Smooth muscle cell (in vitro differentiated cells): ENCODE measurements around the gene RBM20. TPM values are rescaled to one million over a fixed set of nuclear protein-coding genes. Genes with fewer than 3 reads are reported as not detected.

Source experiments
- DNase-seq: peaks from one replicate; lab custom pipeline; 2025; ENCODE audit not compliant: unreplicated experiment; lab: John Stamatoyannopoulos, UW
- H2AFZ ChIP-seq: fragments of 200-600 bp; sonication (generic); 2 replicates; pipeline ENCODE4 v1.6.0; 2016; ENCODE audit warnings: antibody characterized with exemption, low read depth, mild to moderate bottlenecking
- H3F3A ChIP-seq: fragments of 200-600 bp; sonication (generic); 2 replicates; pipeline ENCODE4 v1.6.0; 2017; ENCODE audit warnings: antibody characterized with exemption, low read depth
- H3K27ac ChIP-seq: fragments of 200-600 bp; sonication (generic); 2 replicates; pipeline ENCODE4 v1.5.1; 2016; ENCODE audit warnings: low read depth, mild to moderate bottlenecking
- H3K27me3 ChIP-seq: fragments of 200-600 bp; sonication (generic); 2 replicates; pipeline ENCODE4 v1.6.1; 2016; ENCODE audit warnings: low read depth, mild to moderate bottlenecking
- H3K36me3 ChIP-seq: fragments of 200-600 bp; sonication (generic); 2 replicates; pipeline ENCODE4 v1.5.1; 2016; ENCODE audit warnings: low read depth
- H3K4me1 ChIP-seq: fragments of 200-600 bp; sonication (generic); 2 replicates; pipeline ENCODE4 v1.5.1; 2016; ENCODE audit warnings: low read depth
- H3K4me2 ChIP-seq: fragments of 200-600 bp; sonication (generic); 2 replicates; pipeline ENCODE4 v1.6.0; 2016; ENCODE audit warnings: mild to moderate bottlenecking
- H3K4me3 ChIP-seq: fragments of 200-600 bp; sonication (generic); 2 replicates; pipeline ENCODE4 v1.5.1; 2016; ENCODE audit warnings: mild to moderate bottlenecking
- H3K79me2 ChIP-seq: fragments of 200-600 bp; sonication (generic); 2 replicates; pipeline ENCODE4 v1.6.0; 2016; ENCODE audit warnings: low read depth, mild to moderate bottlenecking
- H3K9ac ChIP-seq: fragments of 200-600 bp; sonication (generic); 2 replicates; pipeline ENCODE4 v1.6.0; 2016; ENCODE audit warnings: low read depth
- H3K9me3 ChIP-seq: fragments of 200-600 bp; sonication (generic); replicated peaks from 2 replicates; pipeline ENCODE4 v1.5.1; 2016; ENCODE audit warnings: low read depth
- H4K20me1 ChIP-seq: fragments of 200-600 bp; sonication (generic); 2 replicates; pipeline ENCODE4 v1.6.0; 2016; ENCODE audit warnings: low read depth
- WGBS: methylation state at CpG from one replicate; pipeline ENCODE4 v1.1.7; 2016; ENCODE audit warnings: low lambda C conversion rate; 5-methylcytosine and 5-hydroxymethylcytosine counted together
- polyA plus RNA-seq: library from polyadenylated mRNA; unstranded; fragments of >200 nt; fragmentation: Nextera tagmentation; extraction: Ambion mirVana; gene quantifications from 2 replicates; pipeline ENCODE4 v1.2.1, GENCODE V29; 2016
- total RNA-seq: library from RNA; depleted of rRNA; stranded (reverse); fragments of >200 nt; gene quantifications from 2 replicates; pipeline ENCODE4 v1.2.3, GENCODE V29; 2014
- TF ChIP-seq, protein P1 (sequence below): fragments of 200-600 bp; sonication (generic); IDR thresholded peaks from 2 replicates; pipeline ENCODE4 v1.5.1; 2017; ENCODE audit warnings: borderline replicate concordance, mild to moderate bottlenecking, antibody characterized with exemption; ENCODE audit not compliant: insufficient read depth, poor library complexity, severe bottlenecking

RBM20 gene
- total and polyA plus RNA-seq, 2 experiments from 2014 or later, result 0.09 TPM

DNA sequence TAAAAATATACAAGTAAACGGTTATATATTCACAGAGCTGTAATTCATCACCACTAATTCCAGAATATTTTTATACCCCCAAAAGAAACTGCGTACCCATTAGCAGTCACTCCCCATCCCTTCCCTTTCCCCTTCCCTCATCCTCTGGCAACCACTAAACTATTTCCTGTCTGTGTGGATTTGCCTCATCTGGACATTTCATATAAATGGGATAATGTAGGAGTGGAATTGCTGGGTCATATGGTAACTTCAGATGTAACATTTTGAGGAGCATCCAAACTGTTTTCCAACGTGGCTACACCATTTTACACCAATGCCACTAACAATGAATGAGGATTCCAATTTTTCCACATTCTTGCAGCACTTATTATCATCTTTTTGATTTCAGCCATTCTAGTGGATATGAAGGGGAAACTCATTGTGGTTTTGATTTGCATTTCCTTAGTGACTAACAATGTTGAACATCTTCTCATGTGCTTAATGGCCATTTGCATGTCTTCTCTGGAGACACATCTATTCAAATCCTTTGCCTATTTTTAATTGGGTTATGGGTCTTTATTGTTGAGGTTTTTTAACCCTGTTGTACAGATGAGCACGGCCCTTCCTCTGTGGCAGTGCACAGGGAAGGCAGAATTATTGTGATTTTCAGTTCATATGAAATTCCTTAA lies 79.2 kb downstream of the RBM20 start:
- Histone ChIP-seq H3K36me3 (no peaks in the 10 kb centered on the region), H3K79me2 (no peaks in the 10 kb centered on the region), H2AFZ (no peak overlapping the region), H3F3A (no peaks in the 10 kb centered on the region), H4K20me1 (no peaks in the 10 kb centered on the region), H3K27me3 (no peaks in the 10 kb centered on the region), H3K27ac (no peak overlapping the region), H3K4me3 (no peak overlapping the region), H3K9ac (no peak overlapping the region), H3K4me2 (no peak overlapping the region), H3K9me3 (no peaks in the 10 kb centered on the region), H3K4me1 (no peaks in the 10 kb centered on the region)
- 85% methylated on average over 4 of the region's 4 CpGs for WGBS
- DNase-seq, result no peak
- TF ChIP-seq, protein P1, sequence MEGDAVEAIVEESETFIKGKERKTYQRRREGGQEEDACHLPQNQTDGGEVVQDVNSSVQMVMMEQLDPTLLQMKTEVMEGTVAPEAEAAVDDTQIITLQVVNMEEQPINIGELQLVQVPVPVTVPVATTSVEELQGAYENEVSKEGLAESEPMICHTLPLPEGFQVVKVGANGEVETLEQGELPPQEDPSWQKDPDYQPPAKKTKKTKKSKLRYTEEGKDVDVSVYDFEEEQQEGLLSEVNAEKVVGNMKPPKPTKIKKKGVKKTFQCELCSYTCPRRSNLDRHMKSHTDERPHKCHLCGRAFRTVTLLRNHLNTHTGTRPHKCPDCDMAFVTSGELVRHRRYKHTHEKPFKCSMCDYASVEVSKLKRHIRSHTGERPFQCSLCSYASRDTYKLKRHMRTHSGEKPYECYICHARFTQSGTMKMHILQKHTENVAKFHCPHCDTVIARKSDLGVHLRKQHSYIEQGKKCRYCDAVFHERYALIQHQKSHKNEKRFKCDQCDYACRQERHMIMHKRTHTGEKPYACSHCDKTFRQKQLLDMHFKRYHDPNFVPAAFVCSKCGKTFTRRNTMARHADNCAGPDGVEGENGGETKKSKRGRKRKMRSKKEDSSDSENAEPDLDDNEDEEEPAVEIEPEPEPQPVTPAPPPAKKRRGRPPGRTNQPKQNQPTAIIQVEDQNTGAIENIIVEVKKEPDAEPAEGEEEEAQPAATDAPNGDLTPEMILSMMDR, result no peak

- H3K4me3 ChIP-seq, result no peak overlapping the region
- no peak overlapping the region for H3K27ac ChIP-seq
- no peaks in the 10 kb centered on the region for H3K9me3 ChIP-seq
- no peaks in the 10 kb centered on the region for H3F3A ChIP-seq
- no peaks in the 10 kb centered on the region for H3K27me3 ChIP-seq
- 80% methylated on average over 7 of the region's 7 CpGs for WGBS
- no peaks in the 10 kb centered on the region for H3K79me2 ChIP-seq
- no peak for DNase-seq
- no peaks in the 10 kb centered on the region for H4K20me1 ChIP-seq
- no peak overlapping the region for H3K4me2 ChIP-seq
- no peaks in the 10 kb centered on the region for H3K4me1 ChIP-seq
- H2AFZ ChIP-seq, result no peak overlapping the region
- no peaks in the 10 kb centered on the region for H3K36me3 ChIP-seq
- TF ChIP-seq, protein P1, result no peak
- H3K9ac ChIP-seq, result no peak overlapping the region
Measured at GRCh38 chr10:110724116-110724921, 80.2 kb downstream of the RBM20 start.

GRCh38 chr10:110724937-110725336 lies 80.8 kb downstream of the RBM20 start:
- no peaks in the 10 kb centered on the region for H3K27me3 ChIP-seq
- H3K79me2 ChIP-seq, result no peaks in the 10 kb centered on the region
- no peak overlapping the region for H3K4me2 ChIP-seq
- no peaks in the 10 kb centered on the region for H3K9me3 ChIP-seq
- no peak for DNase-seq
- no peak overlapping the region for H3K27ac ChIP-seq
- TF ChIP-seq, protein P1, result no peak
- H4K20me1 ChIP-seq, result no peaks in the 10 kb centered on the region
- no peaks in the 10 kb centered on the region for H3F3A ChIP-seq
- no peak overlapping the region for H2AFZ ChIP-seq
- H3K9ac ChIP-seq, result no peak overlapping the region
- no peaks in the 10 kb centered on the region for H3K4me1 ChIP-seq
- WGBS, result 90% methylated on average over 4 of the region's 4 CpGs
- H3K36me3 ChIP-seq, result no peaks in the 10 kb centered on the region
- no peak overlapping the region for H3K4me3 ChIP-seq
